HG03103 (cell line): ENCODE results near the gene ZNF683.

Source experiments
- ATAC-seq: cut with Tn5 transposase; IDR thresholded peaks from one replicate; pipeline ENCODE4 v1.9.1; 2021; ENCODE audit warnings: low read depth; ENCODE audit not compliant: unreplicated experiment

Gene ZNF683

DNA sequence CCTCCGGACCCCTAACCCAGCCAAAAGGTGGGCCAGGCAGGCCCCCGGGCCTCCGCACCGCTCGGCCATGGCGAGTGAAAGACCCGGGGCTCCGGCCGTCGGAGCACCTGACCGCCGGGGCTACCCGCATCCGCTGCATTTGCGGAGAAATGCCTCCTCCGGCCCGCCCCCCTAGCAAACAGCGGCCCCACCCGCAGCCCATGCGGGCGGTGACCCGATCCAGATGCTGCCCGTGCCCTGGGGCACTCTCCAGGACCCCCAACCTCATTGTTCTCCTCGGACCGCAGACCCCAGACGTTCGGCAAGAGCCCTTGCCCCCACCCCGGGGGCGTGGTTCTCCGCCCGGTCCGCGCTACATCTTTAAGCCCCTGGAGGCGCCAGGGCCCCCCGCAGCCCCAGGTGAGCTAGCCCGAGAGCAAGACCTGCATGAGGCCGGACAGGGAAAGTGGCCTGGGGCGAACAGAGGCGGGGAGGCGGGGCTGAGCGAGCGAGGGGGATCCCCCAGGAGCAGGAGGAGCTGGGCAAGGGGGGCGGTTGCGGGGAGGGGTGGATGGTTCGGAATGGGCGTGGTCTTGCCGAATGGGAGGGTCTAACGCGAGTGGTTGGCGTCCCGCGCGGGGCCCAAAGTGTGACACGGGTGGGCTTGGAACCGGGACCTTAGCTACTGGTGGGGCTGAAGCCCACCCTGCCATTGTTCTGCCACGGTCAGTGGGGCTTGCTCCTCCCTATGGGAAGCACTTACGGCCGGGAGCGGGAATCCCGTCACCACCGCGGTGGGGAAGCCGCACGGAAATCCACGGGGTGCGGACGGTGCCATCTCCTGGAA, 12.4 kb downstream of the ZNF683 start:
- no peak for ATAC-seq

DNA sequence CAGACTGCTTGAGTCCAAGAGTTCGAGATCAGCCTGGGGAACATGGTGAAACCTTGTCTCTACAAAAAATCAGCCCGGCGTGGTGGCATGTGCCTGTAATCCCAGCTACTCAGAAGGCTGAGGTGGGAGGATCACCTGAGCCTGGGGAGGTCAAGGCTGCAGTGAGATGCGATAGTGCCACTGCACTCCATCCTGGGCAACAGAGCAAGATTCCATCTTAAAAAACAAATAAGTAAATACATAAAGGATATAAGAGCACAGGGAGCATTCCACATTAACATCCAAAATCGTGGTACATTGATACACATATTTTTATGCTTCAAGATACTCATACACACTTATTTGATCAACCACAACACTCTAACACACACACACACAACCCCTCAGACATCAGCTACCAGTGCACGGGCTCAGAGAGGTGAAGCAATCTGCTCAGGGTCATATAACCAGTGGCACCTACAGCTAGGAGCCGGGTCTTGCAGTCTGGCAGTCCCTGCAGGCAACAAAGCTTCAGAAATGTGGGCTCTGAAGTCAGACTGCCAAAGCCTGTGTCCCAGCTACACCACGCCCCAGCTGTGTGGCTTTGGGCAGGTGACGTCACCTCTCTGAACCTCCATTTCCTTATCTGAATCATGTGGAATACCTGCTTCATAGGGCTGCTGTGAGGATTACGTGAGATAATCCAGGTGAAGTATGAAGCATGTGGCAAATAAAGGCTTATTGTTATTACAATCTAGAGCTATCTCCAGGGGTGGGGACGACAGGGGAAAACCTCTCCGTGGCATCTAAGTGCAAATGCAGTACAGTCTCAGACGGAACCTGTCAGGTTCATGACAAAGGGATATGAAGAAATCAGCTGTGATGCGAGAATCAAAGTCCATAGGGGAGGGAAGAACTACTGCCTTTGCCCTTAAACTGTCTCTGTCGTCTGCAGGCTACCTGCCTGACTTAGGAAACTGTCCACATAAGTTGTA, 13.9 kb downstream of the ZNF683 start:
- ATAC-seq = no peak

DNA sequence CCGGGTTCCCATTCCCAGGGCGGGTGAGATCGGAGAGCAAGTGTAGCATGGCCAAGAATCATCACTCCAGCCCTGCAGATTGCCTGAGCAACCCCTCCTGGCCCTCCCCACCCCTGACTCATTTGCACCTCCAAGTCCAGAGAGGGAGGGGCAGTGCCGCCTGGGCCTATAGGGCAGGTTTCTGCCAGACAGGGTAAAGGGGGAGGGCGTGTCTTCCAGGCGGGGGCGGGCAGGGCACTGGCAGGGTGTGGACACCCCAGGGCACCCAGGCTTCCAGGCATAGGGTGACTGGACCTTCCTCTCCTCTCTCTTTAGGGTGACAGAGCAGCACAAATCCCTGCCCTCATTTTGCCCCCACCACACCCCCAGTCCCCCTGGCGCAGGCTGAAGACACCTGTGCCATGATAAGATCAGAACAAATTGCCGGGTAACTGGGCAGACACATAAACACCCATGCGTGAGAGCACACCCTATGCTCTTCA, 15.4 kb downstream of the ZNF683 start:
- ATAC-seq = no peak

DNA sequence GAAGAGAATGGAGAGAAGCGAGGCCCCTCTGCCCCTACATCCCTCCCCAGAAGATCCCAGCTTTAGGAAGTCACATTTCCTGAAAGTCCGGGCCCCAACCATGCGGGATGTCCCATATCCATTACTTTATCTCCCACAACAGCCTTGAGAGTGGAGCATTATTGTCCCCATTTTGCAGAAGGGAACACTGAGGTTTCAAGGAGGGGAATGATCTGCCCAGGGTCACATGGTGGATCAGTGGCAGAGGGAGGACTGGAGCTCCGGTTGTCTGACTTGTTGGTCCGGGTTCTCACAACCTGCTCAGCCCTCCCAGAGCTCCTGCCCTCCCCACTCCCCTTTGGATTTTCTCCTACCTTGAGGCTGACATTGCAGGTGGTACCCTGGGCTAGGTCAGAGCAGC, 16.4 kb downstream of the ZNF683 start:
- ATAC-seq = no peak

DNA sequence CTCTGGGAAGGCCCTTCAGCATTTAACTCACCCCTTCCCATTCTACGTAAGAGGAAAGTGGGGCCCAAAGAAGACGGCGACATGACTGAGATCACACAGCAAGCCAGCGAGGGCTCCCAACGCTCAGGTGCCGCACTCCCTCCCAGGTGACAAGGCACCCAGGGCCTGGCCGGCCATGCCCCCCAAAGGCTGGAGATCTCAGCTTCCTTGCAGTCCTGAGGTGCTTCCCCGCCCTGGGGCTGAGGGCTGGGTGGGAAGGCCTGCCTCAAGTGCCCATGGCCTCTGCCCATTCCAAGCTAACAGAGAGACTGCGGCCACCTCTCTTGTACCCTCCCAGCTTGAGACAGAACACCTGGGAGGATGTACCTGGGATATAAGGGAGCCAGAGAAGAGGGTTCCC, 17.6 kb downstream of the ZNF683 start:
- ATAC-seq = no peak

DNA sequence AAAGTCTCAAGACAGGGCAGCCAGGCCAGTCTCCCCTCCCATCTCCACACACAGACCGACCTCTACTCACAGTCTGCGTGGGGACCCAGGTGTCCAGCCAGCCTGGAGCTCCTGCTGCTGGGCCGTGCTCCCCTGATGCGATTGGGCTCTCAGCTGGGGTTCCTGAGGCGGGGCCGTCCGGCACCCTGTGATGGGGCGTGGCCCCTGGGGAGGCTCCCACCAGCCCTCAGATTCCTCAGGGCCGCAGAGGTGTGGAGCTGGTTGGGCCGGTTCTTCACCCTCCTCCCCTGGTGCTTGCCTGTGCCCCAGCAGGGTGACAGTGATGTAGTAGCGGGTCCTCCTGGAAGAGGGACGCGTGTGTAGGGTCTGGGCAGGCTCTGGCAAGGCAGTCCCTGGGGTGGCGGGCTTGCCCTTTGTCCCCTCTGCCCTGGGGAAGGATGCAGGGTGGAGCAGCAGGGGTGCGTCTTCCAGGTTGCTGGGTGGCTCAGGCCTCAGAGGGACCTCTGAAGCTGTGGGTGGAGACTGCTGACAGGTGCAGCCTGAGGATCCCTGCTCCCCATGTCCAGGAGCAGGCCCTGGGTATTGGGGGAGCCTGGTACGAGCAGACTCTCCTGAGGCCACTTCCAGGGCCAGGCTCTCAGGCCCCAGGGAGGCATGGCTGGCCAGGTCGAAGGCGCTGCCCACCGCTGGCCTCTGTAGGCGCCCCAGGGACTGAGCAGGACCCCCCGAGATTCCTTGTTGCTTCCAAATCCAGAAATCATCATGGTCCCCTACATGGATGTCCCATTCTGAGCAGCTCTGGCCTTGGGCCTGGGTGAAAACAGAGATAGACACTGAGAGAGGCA, 18.4 kb downstream of the ZNF683 start, which contains the start of gene CRYBG2:
TSS of gene CRYBG2 (minus strand) at position 155 of the 845 bp plus-strand sequence. CDS start 7,473 bp downstream, outside the sequence.
- no peak for ATAC-seq

DNA sequence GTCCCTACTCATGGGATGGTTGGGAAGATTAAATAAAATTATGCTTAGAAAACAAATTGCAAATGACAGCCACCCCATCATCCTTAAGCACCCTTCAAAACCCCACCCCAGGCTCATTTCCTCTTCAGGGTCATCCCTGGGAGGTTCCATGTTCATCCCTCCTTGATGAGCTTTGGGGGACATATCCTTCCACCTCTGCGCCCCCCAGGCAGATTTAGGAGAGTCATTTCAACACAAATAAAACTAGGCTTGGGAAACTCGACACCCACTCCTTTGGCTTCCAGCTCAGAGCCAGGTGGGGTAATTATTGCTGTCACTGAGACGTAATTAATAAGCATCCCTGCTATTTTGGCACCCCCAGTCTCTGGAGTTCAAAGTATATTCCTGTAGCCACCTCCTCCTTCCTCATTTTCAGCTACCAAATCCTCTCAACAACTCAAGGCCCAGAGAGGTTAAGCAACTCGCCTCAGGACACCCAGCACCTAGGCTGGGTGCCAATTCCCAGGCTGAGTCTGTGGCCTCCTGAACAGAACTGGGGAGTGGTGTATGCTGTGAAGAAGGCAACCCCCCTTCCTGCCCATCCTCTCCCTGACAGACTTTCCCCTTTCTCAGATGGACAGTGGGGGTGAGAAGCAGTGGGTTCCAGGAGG, 19.2 kb downstream of the ZNF683 start:
- ATAC-seq = no peak

DNA sequence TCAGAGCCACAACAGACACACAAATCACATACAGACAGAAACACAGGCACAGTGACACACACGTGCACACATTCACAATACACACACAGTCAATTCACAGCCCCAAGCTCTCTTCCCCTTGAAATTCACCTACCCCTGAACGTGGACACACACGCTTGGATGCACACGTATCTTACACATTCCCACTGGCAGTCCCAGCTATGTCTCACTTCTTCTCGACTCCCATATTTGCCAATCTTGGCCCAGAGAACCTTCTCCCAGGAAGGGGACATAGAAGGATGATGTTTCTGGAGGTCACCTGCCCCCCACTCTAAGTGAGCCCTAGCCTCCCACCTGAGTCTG, 20.2 kb downstream of the ZNF683 start:
- ATAC-seq = no peak

DNA sequence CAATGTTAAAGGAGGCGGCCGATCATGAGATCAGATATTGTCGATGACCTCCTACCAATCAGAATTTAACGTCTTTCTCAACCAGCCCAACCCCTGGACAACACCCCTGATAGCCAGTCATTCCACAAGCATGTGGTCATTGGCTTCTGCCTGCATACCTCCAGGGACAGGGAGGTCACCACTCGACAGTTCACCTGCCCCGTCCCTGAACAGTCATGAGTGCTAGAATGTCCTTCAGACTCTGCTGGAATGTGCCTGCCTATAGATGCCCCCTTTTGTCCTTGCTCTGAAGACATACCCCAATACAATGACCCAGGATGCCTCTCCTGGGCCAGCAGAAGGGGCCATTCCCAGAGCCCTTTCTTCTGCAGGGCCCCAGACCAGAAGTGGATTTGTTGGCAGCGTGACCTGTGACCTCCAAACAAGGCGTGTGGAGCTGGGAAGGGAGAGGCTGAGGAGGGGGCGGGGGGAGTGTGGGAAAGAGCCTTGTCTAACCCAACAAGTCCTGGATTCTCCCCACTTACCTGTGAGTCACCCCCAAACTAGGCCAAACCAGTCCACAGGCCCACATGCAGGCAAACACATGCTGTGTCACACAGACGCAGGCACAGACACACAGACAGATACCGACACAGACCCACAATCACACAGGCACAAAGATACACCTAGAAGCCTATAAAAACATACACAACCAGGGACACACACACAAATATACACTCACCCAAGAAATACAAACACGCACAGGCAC, 20.8 kb downstream of the ZNF683 start:
- ATAC-seq = no peak

DNA sequence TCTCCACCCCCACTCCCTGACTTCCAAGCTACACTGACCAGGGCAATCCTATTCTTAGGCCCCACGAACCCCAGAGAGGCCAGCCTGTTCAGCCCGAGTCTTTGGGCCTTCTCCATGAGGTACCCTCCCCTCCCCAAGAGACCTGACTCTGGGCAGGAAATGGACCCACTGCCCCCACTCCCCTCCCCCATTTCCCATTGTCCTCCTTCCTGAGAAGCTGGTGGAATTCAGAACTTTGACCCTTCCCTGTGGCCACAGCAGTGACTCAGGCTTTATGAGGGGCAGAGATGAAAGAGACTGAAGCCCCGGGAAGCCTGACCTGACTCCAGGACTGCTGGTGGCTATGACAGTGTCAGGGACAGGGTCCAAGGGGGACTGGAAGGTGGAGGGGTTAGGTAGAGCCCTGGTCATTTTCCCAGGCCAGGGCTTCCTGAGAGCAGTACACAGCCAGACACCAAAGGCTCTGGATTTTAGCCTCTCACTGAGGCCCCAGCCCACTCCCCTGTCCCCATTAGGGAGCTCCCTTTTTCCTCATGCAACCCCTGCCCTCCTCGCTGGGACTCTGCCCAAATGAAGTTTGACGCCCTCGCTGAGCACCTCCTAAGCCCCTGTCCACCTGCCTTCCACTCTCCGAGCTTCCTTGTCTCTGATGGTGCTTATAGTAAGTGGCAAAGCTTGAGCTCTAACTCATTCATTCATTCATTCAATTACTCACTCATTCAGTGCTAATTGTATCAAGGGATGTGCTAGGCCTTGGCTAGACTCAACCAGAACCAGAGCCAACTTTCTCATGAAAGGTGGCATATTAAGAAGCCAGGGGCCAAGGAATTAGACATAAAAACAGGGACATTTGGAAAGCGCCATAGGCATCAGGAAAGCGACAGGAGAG, 21.6 kb downstream of the ZNF683 start:
- no peak for ATAC-seq

DNA sequence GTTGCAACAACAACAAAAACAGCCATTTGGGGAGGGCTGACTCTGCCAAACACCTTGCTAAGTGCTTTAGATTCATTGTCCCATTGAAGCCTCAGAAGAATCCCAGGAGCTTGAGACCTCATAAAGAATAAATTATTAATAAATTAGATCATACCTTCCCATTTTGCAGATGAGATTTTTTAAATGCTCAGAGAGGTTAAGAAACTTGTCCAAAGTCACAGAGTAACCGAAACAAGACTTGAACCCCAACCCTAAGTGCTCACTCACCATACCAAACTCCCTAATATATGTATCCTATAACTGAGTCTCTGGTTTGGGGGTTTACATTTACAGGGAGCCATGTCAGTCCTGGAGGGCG, 22.2 kb downstream of the ZNF683 start:
- ATAC-seq = no peak

DNA sequence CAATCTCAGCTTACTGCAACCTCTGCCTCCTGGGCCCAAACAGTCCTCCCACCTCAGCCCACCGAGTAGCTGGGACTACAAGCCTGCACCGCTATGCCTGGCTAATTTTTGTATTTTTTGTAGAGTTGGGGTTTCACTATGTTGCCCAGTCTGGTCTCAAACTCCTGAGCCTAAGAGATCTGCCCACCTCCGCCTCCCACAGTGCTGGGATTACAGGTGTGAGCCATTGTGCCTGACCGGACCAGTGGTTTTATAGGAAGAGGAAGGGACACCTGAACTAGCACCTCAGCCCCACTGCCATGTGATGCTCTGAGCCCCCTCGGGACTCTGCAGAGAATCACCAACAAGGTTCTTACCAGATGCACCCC, 22.7 kb downstream of the ZNF683 start:
- no peak for ATAC-seq

DNA sequence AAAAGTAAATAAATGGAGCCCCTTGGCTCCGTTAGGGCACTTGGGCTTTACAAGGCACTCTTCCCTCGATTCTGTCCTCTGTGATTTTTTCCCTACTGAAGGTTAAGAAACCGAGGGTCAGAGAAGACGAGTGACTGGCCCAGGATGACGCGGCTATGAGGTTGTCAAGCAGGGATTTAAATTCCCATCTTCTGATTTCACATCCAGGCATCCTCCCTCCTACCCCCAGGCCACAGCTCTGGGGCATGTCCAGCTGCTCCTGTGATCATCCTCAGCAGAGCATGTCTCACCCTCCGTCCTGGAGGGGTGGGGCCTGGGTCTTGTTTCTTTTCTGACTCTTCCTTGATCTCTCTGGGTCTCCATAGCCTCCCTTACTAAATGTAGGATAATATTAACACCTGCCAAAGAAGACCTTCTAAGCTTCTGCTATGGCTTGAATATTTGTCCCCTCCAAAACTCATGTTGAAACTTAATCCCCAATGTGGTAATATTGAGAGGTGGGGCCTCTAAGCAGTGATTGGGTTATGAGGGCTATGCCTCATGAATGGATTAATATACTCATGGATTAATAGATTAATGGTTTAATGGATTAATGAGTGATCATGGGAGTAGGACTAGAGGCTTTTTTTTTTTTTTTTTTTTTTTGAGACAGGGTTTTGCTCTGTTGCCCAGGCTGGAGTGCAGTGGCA, 23.2 kb downstream of the ZNF683 start:
- no peak for ATAC-seq

DNA sequence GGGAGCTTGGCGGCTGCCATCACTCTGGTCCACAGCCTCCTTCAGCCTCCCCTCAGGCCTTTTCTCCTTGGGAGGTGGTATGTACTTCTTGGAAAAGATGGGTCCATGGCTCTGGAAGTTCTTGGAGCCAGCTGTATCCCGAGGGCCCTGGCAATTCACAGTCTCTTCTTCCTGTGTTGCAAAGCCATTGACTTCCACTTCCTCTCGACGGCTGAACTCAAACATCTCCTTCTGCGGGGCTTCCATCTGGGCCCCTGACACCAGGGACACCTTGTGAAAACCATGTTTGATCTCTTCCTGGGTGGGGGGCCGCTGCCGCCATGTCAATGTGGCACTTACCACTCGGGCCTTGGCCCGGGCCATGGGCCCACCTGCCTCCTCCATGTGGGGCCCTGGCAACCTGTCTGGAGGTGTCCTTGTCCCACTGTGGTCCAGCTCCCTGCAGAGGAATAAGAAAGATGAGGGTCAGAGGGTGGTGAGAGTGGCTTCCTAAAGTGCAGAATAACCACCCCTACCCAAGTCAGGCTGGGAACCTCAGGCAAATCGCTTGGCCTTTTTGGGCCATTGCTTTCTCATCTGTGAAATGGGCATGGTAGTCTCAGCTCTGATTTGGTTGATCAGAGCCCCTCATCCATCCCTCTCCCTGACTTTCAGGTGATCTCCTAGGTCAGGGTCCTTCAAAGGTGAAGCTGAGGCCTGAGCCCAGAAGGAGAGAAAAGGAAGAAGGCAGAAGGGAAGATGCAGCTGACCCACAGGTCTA, 26.1 kb downstream of the ZNF683 start:
- no peak for ATAC-seq

DNA sequence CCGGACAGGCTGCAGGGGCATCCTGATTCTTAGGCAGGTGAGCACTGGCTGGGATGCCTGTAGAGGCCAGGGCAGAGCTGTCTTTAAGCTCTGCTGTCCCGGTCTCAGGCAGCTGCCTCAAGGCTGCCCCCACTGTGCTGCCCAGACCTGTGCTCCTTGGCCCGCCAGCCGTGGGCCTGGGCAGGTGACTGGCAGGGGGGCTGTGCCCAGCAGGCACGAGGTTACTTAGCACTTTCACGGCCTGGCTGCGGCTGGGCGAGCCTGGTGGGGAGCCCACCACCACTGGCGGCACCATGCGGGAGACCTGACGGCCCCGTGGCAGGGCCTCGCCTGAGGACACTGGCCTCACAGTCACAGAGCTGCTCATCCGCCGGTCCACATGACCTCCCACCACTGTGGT, 26.8 kb downstream of the ZNF683 start:
- ATAC-seq = no peak

DNA sequence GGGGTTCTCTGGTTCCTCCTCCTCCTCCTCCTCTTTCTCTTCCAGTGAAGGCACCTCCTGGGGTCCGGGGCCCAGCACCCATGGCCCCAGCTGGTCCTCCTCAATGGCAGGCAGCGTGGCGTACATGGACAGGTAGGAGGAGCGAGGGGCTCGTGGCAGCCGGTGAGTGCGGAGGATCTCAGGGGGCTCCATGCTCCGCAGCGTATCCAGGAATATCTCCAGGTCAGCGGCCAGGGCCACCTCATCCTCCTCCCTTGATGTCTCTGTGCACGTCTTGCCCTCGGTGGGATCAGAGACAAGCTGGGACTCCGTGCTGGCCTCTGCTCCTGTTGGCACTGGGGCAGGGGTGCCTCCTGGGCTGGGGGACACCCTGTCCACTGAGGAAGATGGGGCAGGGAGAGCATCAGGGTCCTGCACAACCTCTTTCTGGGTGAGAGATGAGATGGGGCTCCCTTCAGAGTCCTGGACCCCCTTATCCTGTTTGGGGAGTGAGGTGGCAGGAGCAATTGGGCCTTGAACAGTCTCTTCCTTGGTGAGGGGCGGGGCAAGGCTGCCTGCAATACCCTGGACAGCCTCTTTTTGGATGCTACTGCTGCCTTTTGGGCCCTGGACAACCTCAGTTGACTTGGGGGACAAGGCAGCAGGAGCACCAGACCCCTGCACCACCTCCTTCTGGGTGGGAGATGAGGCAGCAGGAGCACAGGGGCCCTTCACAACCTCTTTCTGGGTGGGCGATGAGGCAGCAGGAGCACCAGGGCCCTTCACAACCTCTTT, 28.2 kb downstream of the ZNF683 start:
- no peak for ATAC-seq
